SKM-1 treated with dmso at 0.1 percent for 144 hours (cell line): ENCODE measurements around the gene RAB21.

Source experiments
- DNase-seq: peaks from one replicate; lab custom pipeline; 2025; ENCODE audit not compliant: unreplicated experiment; lab: John Stamatoyannopoulos, UW

RAB21 gene, protein sequence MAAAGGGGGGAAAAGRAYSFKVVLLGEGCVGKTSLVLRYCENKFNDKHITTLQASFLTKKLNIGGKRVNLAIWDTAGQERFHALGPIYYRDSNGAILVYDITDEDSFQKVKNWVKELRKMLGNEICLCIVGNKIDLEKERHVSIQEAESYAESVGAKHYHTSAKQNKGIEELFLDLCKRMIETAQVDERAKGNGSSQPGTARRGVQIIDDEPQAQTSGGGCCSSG

DNA sequence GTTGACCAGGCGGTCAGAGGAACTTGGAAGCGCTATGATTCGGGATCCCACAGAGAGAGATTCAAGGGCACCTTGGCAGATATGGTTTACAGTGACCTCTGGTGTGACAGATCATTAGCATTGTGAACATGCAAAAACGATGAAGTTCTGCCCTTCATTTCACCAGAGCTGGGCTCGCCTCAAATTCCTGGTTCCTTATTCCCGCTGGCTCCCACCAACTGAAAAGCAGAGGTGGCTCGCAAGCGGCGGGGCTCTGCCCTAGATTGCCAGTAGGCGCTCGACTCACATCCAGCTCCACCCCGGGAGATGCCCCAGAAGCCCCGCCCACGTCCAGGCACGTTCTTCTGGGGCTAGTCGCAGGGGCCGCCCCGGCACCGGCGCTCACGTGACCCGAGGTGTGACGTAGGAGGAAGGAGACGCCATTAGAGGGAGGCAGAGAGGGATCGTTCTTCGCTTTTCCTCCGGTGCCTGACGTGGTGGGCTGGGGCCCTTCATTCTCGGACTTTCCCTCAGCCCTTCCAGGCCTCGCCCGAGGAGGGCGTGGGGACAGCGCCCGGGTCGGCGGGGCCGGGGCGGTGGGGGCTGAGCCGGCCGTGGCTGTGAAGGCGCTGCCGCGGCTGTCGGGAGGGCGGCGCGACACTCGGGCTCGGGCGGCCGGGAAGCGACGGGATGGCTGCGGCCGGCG, at the start of gene RAB21:
Gene RAB21 (plus strand): TSS at position 403 of the 685 bp plus-strand sequence. CDS start 267 bp downstream, at position 670.
- peak; percentile 85 for DNase-seq

DNA sequence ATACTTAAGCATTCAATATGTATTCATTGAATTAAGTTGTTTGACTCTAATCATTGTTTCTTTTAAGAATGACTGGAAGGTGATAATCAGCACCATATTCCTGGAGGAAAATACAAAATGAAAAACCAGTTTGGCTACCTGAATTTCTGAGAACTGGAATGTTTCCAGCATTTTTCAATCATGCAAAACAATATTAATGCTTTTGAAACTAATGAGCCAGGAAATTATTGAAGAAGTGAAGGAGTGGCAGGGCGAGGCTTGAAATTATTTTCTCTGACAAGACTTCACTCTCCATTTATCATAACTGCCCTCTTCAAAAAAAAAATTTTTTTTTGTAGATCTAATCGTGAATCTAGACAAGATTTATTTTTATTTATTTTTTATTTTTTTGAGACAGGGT, 49.7 kb upstream of the RAB21 start:
- no peak for DNase-seq

DNA sequence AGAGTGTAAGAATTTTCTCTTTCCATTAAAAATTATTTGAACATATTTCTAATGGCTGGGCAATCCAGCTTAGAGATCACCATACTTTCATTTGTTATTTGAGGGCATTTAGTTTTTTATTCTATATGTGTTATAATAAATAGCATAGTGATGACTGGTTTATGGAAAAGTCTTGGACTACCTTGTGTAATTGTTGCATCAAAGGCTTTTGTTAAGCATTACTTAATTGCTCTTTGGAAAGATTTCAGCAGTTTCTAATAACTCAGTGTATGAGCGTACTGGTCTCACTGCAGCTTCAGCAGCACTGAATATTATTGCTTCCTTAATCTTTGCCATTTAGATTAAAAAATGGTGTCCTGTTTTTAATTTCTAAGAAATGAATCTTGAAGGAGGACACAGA, 46.0 kb upstream of the RAB21 start:
- no peak for DNase-seq

DNA sequence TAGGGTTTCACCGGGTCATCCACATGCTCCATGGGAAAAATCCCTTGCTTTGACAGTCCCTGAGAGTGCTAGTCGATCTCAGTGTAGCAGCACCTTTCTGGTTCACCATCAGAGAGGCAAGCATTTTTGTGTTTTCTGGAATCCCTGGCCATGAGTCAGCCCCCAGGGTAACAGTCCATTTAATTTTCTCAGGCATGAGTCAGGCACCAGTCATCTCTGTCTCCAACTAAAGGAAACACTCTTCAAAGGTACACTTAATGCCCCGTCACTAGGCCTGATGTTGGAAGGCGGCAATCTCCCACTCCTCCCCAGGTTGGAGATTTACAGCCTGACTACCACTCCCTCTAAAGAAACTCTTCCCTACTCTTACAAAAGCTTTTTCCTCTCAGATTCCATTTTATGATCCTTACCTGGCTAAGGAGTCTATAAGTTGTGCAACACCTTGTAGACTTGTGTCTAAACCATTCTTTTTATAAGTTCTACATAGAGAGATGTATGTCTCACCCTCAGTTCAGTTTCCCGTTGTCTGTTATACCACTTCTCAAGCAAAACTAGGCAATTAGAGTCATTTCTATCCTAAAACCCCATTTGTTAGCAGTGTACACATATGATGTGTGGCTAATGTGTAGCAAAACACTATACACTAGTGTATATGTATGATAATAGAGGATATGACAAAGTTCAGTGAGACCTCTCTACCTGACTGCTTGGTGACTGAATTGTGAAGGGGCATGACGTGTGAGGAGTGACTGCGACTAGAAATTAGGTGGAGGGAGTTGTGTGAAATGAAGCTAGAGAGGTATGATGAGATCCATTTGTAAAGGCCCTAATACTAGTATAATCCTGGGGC, 44.2 kb upstream of the RAB21 start:
- DNase-seq = no peak

DNA sequence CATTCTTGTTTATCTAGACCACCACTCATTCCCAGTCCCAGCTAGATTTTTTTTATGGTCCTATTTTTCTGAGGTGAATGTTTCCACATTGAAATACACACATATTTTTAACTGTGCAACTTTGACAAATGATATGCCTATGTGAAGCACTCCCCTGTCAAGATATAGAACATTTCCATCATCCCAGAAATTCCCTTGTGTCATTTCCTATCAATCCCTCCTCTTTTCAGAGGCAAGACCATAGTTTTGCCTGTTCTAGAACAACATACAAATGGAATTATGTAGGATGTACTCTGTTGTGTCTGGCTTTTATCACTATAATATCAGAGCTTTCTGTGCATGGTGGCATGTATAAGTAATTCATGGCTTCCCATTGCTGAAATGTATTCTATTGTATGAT, 36.1 kb upstream of the RAB21 start:
- DNase-seq = no peak

DNA sequence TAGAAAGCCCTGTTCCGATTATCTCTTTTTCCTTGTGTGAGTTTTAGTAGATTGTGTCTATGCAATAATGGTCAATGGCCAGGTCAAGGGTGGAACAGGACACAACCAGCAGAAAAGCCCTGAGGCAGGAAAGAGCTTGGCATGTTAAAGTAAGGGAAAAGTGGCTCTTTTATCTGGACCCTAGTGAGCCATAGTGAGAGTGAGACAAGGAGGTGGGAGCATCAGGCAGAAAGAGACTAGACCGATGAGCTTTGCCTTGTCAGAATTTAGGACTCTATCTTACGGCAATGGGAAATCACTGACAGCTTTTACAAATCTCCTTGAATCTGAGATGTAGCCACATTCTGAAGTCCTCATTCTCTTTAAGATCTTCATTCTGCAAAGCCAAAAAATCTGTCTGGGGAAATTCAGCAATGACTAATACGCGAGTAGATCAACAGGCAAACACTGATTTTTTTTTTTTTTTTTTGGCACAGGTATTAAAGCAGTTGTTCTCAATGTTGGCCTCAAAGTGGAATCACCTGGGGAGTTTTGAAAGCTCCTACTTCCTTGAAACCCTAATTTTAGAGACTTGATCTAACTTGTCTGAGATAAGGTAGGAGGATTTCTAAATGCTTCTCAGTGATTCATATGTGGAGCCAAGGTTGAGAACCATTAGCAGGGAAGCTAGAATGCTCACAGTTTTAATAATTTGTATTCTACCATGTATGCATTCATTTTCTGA, 34.9 kb upstream of the RAB21 start:
- DNase-seq = no peak

DNA sequence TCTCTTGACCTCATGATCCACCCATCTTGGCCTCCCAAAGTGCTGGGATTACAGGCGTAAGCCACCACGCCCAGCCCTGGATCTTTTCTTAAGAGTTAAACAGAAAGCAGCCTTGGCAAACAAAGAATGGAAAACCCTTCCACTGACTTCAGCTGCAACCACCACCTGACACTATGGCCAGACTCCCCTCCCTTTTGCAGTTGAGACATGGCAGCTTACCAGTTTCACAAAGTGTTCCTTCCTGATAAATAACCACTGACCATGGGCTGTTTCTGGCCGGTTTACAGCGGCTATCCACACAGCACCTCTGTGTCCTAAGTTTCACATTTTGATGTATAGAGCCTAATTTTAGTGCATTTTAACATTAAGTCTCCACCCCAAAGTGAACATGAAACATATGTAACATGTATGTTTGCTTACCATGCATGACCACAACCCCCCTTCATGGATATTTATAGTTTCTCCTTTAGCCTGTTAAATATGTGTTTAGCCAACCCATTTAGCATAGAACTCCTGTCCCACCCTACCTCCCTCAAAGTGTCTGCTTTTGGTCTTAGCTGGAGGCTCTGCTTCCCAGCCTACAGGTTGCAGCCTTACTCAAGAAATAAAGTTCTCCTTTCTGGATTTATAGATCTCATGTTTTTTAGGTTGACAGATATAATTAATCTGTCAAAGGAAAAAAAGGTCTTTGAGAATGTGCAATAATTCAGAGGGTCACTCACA, 32.7 kb upstream of the RAB21 start:
- no peak for DNase-seq

DNA sequence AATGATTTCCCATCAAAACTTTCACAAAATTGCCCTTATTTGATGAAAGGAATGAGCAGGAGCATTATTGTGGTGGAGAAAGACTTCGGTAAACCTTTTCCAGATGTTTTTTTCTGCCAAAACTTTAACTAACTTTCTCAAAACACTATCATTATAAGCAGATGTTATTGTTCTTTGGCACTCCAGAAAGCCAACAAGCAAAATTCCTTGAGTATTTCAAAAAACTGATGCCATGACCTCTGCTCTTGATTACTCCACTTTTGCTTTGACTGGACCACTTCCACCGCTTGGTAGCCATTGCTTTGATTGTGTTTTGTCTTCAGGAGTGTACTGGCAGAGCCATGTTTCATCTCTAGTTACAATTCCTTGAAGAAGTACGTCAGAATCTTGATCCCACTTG, 29.7 kb upstream of the RAB21 start:
- no peak for DNase-seq

DNA sequence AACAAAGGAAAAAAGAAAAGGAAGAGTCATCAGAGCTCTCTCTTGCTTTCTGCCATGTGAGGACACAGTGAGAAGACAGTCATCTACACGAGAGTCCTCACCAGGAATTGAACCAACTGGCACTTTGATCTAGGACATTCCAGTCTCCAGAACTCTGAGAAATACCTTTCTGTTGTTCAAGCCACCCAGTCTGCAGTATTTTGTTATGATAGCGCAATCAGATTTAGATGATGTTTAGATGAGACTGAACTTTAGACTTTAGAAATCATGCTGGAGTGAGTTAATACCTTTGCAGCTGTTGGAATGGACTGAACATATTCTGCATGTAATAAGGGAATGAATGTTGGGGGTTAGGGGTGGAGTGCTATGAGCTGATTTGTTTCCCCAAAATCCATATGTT, 28.1 kb upstream of the RAB21 start:
- DNase-seq = no peak

DNA sequence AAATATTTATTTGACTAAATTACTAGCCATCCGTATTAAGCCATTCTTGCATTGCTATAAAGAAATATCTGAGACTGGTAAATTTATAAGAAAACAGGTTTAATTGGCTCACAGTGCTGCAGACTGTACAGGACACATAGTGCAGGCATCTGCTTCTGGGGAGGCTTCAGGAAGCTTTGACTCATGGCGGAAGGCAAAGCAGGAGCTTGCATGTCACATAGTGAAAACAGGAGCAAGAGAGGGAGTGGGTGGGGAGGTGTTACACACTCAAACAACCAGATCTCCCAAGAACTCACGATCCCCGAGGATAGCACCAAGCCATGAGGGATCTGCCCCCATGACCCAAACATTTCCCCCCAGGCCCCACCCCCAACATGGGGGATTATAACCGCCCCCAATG, 26.7 kb upstream of the RAB21 start:
- DNase-seq = no peak

DNA sequence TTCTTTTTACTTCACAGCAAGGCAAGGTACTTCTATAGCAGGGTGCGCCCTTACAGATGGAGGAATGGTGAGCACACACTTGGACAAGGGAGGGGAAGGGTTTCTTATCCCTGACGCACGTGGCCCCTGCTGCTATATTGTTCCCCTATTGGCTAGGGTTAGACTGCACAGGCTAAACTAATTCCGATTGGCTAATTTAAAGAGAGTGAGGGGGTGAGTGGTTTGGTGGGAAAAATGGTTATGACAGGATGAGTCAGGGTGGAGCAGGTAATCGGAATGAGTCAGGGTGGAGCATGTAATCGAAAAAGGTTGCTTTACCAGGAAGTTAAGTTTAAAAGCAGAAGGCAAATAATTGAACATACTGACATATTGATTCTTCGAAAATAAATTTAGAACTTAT, 23.7 kb upstream of the RAB21 start:
- no peak for DNase-seq

DNA sequence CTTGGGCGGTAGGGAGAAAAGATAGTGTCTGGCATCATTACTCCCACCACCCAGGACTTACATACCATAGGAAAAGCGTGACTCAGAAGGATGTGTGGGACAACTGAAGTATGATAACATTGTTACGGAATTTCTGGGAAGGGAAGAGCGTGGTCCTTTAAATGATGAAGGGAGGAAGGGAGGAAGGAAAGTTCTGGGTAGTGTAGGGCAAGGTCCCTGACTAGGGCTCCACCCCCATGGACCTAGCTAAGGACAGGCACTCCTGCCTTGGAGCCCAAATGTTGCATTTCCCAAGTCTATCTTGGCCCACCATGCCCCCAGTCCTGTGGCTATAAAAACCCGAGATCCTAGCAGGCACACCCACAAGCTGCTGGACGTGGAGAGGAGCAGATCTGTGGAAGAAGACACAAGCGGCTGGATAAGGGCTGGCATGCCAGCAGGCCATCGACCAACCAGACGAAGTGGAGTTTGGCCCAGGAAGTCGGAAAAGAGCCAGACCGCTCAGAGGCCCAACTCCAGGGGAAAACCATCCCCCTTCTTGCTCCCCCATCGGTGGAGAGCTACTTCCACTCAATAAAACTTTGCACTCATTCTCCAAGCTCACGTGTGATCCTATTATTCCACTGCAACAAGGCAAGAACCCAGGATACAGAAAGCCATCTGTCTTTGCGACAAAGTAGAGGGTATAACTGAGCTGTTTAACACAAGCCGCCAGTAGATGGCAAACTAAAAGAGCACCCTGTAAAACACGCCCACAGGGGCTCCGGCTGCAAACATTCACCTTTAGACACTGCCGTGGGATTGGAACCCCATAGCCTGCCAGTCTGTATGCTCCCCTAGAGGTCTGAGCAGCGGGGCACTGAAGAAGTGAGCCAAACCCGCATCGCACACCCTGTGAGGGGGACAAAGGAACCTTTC, 23.0 kb upstream of the RAB21 start:
- DNase-seq = no peak

DNA sequence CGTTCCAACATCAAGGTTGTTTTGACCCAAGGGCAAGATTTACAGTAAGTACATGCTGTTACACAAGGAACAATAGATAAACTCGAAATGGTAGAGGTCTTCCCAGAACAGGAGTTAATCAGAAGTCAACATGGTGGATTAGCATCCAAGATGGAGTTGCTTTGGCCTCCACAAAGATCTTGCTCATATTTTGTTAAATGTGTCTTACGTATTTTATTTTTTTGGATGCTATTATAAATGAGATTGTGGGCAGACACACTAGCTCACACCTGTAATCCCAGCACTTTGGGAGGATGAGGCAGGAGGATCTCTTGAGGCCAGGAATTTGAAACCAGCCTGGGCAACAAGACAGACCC, 22.3 kb upstream of the RAB21 start:
- DNase-seq = no peak

DNA sequence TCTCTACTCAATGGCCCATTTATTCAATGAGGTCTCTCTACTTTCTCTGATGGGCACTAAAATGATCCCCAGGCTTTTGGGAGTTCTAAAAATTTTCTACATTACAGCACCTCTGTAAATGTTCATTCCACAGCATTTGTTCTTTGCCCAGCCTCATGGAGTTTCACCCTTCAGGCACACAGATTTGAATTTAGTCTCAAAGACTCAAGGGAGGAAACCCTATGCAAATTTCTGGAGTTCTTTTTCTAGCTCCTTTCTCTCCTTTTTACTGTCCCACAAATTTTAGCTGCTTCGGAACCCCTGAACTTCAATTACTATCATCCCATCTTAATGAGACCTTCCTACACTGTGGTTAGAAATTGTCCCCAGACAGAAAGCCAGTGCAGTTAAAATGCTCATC, 17.5 kb upstream of the RAB21 start:
- no peak for DNase-seq

DNA sequence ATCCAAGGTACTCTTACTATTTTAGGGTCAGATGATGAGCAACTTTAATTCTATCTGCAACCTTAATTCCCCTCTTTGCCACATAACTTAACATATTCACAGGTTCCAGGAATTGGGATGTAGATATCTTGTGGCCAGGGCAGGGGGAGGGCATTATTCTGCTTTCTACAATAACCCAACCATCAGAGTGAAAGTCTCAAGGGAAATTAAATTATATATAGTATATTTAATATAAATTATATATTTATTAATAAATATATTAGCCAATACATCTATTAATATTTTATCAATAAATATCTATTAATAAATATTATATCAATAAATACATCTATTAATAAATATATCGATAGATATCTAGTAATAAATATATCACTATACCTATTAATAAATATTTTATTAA, 11.7 kb upstream of the RAB21 start:
- no peak for DNase-seq

DNA sequence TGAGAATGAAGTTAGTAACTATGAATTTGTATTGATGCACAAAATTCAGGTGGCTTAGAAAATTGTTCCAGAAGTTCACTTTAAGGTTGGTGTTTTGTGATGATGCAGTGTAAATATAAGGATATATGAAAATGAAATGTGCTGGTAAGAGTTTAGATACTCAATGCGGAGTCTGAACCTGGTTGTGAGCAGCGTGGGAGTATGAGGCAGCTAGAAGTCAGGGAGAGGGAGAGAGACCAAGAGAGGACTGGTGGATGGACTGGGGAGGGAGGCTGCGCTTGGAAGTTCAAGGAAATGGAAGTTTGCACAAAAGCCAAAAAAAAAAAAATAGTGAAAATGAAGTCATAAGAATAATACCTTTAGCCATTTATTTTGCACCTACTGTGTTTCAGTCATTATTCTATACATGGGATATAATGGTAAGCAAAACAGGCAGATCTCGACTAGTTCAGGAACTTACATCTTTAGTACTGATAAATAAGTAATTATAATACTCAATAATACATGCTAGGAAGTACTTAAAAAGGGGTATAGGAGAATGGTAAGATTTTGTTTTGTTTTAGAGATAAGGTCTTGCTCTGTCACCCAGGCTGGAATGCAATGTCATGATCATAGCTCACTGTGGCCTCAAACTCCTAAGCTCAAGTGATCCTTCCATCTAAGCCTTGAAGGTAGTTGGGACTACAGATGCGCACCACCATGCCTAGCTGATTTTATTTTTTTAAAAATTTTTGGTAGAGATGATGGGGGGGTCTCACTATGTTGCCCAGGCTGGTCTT, 10.0 kb upstream of the RAB21 start:
- no peak for DNase-seq

DNA sequence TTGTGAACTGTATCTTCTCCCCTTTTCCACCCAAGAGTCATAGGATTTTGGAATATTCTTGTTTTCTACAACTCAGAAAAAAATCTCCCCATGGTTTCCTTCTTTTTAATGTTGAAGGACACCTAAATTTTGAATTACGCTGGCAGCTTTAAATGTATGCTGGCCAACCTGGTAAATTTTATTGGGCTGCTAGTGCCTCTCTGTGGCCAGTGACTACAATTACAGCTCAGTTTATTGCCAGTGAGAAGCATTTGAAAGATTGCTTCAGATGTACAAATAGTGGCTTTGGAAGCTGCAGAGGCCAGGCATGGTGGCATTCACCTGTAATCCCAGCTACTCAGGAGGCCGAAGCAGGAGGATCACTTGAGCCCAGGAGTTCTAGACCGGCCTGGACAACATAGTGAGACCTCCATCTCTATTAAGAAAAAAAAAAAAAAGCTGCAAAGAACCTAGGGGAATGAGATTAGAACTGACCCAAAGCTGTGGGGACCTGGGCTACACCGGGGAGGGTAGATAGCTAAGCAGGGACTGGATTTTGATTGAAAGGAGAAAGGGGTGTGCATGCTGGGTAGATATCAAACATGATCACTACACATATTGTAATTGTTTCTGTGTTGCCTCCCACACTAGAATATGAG, 7.6 kb upstream of the RAB21 start:
- DNase-seq = peak; percentile 20

DNA sequence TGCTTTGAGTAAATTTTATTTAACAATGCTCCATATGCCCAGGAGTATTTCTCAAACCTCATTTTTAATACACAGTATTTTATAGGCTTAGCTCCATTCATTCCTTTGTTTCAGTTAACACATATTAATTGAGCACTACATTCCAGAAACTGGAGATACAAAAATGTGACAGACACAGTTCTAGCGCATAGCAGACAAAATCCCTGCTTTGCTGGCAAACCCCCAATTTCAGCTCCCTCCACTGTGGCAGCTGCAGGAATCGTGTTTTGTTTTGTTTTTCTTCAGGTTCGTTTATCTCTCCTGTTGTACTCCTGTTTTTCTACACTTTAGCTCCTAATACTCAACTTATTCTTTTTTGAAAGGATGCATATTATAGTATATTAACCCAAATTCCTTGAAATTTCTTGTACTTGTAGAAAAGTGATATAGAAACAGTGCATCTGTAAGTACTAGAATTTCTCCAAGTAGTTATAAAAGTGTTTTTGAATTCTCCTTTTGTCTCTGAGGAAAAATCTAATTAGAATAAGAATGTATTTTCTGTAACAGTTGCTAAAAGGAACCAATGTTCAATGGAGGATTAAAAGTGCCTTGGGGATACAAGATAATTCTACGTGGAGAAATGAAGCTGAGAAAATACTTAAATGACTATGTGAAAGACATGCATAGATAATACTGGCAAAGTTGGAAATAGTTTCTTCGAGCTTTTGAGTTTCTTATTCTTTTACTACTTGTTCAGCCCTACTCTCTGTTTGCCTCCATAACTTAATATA, 6.4 kb upstream of the RAB21 start:
- DNase-seq = no peak
